Stimulated activated CD8-positive, alpha-beta memory T cell treated with anti-CD3 and anti-CD28 coated beads, Interleukin-4, amount 100 ng/mL, for 24 hours (primary cell): Measurements from ENCODE around the gene UEVLD.

Experiments
- DNase-seq: peaks from one replicate; pipeline ENCODE4 v3.0.0-alpha.2; 2020; ENCODE audit warnings: low read depth

Gene UEVLD

DNA sequence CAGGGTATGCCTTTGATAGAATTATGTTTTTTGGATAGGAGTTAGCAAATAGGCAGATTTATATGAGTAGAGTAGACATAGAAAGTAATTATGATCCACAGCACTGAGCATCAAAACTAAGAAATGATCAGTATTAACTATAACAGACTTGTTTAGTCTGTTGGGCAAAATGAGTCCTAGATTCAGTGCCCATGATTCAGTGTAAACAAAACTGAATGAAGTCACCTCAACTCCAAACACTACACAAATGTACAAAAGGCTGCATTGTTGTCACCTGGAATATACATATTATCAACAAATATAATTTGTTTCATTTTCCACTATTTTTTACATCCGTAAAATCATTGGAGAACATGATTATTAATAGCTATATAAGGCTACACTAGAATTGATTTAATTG, 6.7 kb downstream of the UEVLD start:
- no peak for DNase-seq

DNA sequence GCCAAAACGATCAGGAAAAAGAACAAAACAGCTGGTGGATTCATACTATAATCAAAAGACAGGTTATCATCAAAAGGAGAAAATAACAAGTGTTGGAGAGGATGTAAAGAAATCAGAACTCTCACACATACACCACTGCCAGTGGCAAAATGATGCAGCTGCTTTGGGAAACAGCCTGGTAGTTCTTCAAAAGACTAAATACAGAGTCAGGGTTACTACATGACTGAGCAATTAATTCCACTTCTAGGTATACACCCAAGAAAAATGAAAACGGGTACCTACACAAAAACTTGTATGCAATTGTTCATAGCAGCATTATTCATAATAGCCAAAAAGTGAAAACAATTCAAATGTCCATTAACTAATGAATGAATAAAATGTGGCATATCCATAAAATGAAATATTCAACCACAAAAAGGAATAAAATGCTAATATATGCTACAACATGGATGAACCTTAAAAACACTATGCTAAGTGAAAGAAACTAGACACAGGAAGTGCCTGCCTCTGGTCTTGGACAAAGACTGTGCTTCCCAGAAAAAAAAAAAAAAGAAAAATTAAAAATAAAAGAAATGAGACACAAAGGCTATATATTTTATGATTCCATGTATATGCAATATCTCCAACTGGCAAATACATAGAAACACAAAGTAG, 8.3 kb downstream of the UEVLD start:
- DNase-seq = no peak

DNA sequence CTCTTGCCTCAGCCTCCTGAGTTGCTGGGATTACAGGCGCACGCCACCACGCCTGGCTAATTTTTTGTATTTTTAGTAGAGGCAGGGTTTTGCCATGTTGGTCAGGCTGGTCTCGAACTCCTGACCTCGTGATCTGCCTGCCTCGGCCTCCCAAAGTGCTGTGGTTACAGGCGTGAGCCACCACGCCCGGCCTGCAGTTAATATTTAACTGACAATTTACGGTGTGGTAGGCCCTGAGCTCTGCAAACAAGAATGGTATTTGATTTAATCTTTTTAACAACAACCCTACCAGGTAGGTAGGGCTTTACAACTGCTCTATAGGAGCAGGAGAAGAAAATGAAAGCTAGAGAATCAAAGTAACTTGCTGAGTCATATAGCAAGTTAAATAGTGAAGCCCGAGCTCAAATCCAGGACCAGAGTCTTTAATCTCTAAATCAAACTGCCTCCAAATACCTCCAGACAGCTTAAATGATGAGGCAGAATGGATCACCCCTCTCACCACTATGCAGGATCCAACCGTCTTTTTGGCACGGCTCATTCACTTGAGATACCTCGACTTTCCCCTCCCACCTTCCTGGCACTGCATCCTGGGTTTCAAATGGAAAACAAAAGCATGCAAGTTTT, 9.4 kb downstream of the UEVLD start:
- DNase-seq = no peak

DNA sequence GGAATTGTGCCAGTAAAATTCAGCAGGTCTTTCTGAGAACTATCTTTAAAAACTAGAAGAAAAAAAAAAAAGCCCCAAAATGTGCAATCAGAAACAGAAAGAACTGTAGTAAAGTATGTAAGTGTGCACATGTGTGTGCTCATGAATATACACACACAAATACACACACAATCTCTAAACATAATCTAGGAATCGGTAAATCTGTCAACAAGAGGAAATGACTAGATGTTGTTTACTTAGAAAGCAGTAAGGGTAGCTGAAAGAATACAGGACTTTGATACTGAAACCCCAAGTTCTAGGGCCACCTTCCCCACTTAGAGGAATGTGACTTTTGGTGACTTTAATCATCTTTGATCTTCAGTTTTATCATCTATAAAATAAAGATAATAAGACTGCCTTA, 13.2 kb downstream of the UEVLD start:
- DNase-seq = no peak

DNA sequence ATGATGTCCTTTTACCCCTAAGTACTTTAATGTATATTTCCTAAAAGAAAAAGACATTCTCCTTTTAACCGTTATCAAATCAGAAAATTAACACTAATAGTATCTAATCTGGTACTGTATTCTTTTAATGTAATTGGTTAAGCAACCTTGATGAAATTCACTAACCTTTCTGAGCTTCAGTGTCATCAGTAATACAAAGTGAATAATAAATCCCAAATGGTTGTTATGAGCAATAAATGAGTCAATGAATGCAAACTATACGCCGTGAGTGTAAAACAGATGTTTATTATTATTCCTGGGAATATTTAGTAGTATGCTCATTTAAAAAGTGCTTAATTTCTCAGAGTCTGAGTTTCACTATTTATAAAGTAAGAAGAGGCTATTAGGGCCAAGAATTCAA, 21.5 kb downstream of the UEVLD start:
- DNase-seq = no peak

DNA sequence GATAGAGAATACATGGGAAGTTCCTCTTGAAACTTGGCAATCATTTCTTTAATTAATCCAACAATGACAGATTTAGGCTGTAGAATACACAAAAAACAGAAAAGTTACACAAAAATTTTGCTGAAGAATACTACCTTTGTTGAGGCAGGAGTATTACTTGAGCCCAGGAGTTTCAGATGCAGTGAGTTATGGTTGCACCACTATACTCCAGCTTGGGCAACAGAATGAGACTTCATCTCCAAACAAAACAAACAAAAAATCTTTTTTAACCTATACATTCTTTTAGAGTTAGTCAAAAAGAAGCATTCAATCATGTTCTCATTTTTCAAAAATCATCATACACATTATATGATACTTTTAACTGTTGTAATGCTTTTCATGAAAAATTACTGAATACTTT, 22.1 kb downstream of the UEVLD start:
- no peak for DNase-seq

DNA sequence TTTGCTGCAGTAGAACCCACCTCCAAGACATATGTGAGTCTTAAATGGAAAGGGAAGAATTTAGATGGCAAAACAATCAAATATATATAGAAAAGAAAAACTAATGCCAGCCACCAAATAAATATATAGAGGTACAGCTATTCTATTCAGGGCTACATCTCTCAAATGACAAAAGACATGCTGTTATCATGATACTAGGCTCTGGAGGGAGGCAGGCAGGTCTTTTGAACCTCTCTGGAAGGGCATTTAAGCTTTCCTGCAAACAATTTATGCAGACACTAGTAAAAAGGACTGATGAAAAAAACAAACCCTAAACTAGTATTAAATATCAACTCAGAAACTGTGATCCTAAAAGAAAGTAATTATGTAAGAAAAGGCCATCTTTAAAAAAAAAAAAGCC, 24.4 kb downstream of the UEVLD start:
- no peak for DNase-seq

DNA sequence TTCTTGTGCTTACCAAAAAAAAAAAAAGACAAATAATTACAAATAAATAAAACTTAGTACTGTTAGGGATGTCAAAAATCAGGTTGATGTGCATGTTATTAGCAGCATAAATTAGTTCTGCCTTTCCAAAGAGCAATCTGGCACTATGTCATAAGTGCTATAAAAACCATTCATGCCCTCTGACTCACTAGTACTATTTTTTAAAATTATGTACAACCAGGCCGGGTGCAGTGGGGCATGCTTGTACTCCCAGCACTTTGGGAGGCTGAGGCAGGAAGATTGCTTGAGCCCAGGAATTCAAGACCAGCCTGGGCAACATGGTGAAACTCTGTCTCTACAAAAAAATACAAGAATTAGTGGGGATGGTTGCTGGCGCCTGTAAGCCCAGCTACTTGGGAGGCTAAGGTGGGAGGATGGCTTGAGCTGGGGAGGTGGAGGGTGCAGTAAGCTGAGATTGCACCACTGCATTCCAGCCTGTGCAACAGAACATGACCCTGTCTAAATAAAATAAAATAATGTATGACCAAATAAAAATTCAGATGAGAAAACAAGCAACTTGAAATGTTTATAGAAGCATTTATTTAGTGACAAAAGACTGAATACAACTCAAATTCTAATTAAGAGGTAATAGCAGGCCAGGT, 25.3 kb downstream of the UEVLD start:
- no peak for DNase-seq

DNA sequence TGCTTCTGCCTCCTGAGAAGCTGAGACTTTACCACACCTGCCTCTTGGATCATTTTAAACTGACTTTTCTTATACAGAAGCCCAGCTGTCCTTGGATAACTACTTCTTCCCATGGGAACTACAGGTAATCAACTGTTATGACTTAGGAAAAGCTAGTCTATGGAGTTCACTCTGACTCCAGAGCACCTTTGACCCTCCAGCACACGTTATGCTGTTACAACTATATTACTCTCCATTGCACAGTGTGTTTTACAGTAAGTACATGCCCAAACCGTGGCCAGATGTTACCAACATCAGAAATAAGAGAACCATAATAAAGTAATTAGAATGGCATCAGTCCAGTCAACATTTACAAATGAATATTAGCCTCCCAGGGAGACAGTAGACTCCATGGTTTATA, 40.5 kb downstream of the UEVLD start:
- DNase-seq = no peak

DNA sequence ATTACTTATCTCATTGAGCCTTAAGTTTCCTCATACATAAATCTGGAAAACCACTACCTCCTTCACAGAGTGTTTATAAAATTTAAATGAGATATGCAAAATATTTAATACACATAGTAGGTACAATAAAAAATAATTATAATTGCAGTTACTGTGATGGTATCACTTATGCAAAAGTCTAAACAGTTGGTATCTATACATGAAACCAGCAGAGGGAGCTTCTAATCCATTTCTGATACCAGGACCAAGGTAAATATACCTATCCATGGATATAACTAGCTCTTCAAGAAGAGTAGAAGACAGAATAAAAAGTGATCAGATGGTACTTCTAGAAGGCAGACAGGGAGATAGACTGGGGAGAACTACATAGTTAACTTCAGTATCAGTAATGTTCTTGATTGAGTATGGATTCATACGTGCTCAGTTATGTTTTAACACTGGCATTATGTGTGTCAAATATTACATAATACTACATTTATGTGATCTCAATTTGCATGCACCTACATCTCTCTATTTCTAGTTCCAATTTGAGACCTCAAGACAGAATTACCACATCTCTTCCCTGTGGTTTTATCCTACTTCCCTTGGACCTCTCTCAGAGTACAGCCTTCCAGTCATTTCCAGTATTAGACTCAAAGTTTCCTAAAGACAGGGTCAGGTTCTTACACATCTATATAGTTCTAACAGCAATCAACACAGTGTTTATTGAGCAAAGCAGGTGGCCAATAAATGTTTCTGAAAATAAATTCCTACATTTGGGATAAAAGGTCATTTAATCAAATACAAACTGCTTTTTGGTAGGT, 48.1 kb downstream of the UEVLD start:
- DNase-seq = no peak

DNA sequence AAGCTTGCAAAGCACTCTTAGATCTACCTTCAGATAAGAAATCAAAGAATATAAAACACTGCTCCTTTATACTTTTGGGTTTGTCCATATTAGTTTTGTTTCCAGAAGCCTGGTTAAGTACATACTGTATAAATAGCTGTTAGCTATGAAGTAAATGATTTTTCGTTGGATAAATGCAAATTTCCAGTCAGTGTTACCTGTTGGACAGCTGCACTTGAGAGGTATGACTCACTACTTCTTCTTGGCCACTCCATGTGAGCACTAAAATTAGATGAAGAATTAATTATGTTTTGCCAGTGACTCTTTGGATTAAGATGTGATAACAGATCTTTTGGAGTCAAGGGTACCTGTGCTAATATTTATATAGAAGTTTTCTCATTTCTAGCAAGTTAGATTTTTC, 52.3 kb downstream of the UEVLD start:
- DNase-seq = no peak

DNA sequence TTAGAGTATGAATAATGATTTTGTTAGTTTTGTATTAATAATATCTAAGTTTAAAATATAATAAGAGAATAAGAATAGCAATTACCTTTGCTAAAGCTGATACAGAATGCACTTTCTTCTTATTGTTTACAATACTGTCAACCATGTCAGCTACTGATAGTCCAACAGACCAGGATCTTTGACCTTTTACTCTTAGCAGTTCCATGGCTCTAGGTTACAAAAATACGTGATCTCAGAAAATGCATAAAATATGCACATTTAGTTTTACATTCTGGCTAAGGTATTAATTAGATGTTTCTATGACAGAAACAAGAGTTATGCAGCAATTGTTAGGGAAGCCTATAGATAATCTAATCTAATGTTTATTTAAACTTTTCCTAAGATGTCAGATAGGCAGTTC, 54.3 kb downstream of the UEVLD start:
- DNase-seq = no peak

DNA sequence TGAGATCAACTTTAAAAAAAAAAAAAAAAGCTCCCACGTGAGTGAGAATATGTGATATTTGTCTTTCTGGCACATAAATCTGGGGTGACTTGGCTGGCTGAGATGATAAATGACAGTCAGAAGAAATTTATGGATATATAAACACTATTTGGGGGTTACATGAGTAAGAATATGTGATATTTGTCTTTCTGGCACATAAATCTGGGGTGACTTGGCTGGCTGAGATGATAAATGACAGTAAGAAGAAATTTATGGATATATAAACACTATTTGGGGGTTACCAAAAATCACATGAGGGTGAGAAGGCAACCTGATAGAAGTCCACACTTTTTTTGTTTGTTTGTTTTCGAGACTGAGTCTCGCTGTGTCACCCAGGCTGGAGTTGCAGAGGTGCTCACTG, 55.2 kb downstream of the UEVLD start:
- no peak for DNase-seq

DNA sequence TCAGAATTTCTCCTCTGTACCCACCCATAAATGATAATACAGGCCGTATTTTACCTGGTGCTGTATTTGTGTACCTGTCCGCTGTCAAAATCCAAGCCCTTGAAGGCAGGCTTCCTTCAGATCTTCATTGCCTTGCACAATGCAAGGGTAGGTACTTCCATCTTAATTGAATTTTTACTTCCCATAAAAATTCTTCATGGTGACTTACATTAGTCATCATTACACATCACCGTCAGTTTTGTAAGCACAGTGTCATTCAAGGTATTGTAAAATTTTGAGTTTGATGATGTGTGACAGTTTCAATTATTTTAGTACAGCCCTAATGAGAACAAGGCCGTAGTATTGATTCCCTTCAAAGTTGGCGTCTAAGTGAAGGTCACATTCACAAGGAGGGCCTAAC, 61.0 kb downstream of the UEVLD start:
- DNase-seq = no peak

DNA sequence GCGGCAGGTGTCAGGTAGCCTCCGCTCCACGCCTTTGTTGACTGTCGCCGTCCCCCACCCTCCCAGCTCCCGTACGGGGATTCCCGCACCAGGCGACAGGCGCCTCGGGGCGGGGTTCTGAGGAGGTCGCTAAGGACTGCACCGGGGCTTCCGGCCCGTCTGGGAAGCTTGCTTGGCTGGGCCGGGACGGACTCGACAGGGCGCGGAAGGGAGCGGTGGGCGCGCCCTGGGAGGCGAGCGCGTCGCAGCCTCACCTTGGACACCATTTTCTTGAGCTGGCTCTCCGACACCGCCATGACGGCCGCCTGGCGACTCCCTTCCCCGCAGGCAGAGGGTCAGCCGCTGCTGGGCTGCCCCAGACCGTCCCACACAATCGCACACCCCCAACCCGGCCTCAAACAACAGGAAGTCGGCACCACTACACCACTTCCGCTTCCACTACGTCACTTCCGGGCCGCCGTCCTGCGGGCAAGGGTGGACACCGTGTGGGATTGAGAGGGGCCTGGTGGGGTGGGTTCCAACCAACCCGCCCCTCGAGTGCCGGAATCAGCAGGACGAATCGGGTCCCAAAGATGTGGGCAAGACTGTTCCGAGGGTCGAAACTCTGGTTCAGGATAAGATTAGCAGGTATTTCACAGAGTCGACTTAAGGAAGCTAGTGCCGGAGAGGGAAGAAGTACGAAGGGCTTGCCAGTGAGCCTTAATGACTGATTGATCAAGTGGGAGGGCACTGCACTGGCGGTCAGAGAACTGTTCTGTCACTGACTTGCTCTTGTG, 61.8 kb downstream of the UEVLD start, which contains the start of gene TSG101:
Gene TSG101, minus strand, starts transcription at position 422 of the 776 bp plus-strand sequence. Its CDS starts 126 bp downstream, at position 296.
- DNase-seq = peak; percentile 92

DNA sequence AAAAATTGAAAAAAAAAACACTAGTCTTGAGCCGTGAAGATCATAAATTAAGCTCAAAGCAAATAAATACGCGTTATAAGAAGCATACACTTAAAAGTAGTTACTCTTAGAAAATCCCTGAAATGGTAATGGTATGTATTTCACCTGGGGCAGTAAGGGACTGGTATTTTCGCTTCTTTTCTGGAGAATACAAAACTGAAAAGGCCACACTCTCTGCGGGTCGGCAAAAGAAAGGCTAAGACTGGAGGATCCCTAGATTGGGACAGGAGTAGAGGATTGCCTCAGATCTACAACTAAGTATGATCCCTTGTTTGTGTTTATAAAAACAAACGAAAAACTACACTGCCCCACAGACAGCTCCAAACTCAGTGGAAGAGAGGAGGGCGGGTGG, 62.4 kb downstream of the UEVLD start:
- no peak for DNase-seq

DNA sequence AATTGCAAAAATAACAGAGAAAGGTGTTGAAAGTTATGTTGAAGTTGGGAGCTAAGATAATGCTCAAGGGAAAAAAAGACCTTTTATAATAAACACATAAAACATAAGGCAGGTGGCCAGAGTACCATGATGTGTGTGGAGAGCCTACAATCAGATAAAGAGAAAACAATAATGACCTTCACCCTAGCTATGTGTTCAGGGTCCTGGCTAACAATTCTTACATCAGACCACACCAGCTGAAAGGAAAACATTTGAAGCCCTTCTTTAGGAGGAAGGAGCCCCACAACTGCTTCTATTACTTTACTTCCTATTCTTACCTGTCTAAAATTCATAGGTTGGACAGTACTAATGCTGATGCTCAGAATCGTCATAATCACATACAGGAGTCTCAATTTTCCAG, 64.3 kb downstream of the UEVLD start:
- DNase-seq = no peak

DNA sequence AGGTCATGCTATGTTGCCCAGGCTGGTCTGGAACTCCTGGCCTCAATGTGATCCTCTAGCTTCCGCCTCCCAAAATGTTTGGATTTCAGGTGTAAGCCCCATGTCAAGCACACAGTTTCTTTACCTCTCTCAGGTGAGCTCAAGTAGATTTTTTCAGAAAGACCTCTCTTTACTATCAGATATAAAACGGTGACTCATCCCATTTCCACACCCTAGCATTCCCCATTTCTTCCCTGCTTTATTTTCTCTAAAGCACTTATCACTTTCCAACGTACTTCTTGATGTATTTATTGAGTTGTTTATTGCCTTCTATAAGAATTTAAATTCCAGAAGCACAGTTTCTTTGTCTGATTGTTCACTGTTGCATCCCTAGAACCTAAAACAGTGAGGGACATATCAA, 65.5 kb downstream of the UEVLD start:
- no peak for DNase-seq

DNA sequence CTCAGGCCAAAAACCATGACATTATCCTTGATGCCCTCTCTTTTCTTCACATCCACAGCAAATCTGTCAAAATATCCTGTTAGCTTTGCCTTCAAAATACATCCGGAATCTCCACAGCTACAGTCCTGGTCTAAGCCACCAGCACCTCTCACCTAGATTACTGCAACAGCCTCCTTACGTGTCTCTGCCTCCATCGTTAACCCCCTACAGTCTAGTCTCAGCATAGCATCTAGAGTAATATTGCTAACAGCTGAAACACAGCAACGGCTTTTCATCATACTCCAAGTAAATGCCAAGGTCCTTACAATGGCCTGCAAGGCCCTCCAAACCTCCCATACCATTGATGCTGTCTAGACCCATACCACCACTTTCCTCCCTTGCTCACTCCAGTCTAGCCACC, 66.1 kb downstream of the UEVLD start:
- DNase-seq = no peak

DNA sequence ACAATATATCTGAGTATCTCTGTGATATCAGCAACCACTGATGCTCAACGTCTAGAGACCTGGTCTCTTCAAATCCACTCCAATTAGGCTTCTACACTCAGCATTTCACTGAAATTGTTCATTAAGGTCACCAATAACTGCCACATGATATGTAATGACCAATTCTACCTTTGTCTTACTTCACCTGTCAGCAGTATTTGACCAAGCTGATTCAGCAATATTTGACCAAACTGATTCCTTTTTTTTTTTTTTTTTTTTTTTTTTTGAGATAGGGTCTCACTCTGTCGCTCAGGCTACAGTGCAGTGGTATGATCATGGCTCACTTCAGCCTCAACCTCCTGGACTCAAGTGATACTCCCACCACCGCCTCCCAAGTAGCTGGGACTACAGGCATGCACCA, 67.4 kb downstream of the UEVLD start:
- DNase-seq = no peak

DNA sequence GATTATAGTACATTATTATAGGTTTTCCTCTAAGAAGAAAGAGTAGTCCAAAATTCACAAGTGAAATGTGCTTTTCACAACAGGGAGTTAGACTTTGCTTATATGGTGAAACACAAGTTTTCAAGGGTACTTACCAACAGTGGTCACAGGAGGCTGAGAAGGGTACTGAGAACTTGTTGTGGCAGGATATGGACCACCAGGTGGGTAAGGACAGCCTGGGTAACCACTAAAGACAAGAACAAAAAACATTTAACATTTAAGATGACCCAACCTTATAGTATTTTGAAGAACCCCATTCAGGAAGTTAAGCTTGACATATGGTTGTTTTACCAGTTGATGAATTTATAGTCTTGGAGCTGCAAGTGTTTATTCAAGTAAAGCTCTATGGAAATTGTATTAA, 86.2 kb downstream of the UEVLD start:
- DNase-seq = no peak

DNA sequence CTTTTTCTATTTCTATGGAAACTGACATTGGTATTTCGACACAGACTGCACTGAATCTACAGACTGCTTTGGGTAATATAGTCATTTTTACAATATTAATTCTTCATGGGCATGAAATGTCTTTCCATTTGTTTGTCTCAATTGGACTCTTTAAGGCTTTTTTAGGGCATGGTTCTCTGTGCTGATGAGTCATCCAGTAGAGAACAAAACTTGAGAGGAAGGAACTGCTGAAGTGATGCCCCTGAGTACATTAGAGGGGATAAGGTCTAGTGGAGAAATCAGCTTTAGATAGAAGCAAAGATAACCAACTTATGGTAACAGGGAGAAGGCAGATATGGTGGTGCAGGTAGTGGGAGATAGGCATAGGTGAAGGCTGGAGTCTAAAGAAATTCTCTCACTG, 86.9 kb downstream of the UEVLD start:
- no peak for DNase-seq
